C4-2B (cell line): Measurements from ENCODE around the gene NTRK1.

Source experiments
- H3K27ac ChIP-seq: fragments of 450-650 bp; 2 replicates; pipeline ENCODE4 v1.5.1; 2017
- ZFX ChIP-seq: fragments of 450-650 bp; IDR thresholded peaks from 2 replicates; pipeline ENCODE4 v1.6.1; 2017
- TF ChIP-seq, protein P1 (sequence below): fragments of 450-650 bp; conservative IDR thresholded peaks from 2 replicates; pipeline ENCODE4 v1.5.1; 2017; ENCODE audit warnings: mild to moderate bottlenecking

The NTRK1 gene

DNA sequence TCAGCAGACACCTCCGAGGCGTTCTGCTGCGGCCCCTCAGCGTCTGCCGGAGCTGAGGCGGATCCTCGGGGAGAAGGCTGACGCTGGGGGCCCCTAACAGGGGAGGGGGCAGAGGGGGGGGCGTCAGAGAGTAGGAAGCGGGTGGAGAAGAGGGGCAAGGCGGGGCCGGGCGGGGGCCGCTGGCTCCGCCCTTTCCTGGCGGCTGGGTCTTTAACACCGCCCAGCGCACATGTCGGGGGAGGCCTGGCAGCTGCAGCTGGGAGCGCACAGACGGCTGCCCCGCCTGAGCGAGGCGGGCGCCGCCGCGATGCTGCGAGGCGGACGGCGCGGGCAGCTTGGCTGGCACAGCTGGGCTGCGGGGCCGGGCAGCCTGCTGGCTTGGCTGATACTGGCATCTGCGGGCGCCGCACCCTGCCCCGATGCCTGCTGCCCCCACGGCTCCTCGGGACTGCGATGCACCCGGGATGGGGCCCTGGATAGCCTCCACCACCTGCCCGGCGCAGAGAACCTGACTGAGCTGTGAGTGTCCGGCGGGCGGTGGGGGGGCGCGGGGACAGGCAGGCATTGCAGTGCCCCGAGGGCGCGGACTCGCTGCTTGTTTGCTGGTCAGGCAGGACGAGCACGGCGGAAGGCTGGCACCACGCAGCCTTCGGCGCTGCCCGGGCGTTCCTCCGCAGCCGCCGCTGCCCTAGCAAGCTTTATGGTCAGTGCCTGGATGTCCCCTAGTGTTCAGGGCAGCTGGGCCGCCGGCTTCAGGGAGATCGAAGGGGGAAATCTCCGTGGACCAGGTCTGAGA is at the start of gene NTRK1:
NTRK1 (plus strand) TSS at position 238 of the 796 bp plus-strand sequence; CDS start at position 308, 70 bp downstream.
- TF ChIP-seq ZFX: no peak
- TF ChIP-seq, protein P1, sequence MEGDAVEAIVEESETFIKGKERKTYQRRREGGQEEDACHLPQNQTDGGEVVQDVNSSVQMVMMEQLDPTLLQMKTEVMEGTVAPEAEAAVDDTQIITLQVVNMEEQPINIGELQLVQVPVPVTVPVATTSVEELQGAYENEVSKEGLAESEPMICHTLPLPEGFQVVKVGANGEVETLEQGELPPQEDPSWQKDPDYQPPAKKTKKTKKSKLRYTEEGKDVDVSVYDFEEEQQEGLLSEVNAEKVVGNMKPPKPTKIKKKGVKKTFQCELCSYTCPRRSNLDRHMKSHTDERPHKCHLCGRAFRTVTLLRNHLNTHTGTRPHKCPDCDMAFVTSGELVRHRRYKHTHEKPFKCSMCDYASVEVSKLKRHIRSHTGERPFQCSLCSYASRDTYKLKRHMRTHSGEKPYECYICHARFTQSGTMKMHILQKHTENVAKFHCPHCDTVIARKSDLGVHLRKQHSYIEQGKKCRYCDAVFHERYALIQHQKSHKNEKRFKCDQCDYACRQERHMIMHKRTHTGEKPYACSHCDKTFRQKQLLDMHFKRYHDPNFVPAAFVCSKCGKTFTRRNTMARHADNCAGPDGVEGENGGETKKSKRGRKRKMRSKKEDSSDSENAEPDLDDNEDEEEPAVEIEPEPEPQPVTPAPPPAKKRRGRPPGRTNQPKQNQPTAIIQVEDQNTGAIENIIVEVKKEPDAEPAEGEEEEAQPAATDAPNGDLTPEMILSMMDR: no peak
- H3K27ac ChIP-seq: no peak within 1 kb of the TSS

DNA sequence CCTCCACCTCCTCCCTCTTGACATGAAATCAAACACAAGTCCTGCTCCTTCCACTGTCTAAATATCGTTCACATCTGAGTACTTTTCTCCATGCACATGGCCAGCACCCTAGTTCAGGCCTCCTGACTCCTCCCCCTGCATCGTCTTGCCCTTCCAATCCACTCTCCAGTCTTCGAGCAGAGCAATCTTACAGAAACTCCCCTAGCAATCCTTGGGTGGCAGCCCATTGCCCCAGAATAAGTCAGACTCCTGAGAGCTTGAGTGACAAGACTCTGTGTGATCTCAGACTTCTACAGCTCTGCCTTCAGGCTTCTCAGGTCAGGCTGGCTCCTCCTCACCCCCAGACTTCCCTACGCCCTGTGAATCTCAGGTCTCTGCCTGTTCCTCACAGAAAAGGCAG is 49.5 kb upstream of the NTRK1 start:
- H3K27ac ChIP-seq: no peak overlapping the region
- no peak for TF ChIP-seq ZFX
- TF ChIP-seq, protein P1: no peak

DNA sequence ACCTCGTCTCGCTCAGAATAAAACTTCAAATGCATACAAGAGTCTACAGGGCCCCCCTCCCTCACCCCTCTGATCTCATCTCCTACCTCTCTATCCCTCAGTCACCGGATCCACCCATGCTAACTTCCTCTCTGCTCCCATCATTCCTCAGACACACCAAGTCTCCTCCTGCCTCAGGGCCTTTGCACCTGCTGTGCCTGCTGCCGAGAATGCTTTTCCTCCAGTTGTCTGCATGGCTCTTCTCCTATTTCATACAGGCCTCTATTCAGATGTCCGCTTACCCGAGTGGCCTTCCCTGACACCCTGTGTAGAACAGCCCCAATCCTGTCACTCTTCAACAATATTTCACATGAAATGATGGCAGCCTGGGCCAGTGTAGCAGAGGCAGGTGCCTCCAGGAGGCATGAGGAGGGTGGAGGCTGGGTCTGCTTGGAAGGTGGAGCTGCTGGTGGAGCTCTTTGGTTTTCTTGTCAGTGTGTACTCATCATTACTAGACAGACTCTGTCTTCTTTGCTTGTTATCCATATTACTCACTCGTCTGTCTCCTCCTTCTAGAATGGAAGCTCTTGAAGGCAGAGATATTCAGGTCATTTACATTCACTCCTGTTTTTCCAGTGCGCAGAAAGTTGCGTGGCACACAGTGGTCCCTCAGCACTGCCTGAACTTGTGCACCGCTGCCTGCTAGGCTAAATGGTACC is 48.2 kb upstream of the NTRK1 start:
- no peak overlapping the region for H3K27ac ChIP-seq
- no peak for TF ChIP-seq ZFX
- TF ChIP-seq, protein P1: no peak

DNA sequence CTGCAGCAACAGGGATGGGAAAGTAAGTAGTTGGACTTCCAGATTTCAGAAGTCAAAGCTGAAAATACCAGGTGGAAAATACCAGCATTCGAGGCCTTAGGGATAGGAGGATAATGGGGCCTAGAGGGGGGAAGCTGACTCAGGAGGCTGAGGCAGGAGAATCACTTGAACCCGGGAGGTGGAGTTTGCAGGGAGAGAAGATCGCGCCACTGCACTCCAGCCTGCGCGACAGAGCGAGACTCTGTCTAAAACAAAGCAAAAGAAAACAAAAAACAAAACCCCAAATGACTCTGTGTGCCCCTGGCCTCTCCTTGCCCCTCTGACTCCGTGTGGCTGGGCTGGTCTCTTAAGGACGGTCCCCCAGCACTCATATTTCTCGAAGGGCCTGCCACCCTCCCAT is 47.4 kb upstream of the NTRK1 start:
- TF ChIP-seq, protein P1: no peak
- no peak for TF ChIP-seq ZFX
- no peak overlapping the region for H3K27ac ChIP-seq

DNA sequence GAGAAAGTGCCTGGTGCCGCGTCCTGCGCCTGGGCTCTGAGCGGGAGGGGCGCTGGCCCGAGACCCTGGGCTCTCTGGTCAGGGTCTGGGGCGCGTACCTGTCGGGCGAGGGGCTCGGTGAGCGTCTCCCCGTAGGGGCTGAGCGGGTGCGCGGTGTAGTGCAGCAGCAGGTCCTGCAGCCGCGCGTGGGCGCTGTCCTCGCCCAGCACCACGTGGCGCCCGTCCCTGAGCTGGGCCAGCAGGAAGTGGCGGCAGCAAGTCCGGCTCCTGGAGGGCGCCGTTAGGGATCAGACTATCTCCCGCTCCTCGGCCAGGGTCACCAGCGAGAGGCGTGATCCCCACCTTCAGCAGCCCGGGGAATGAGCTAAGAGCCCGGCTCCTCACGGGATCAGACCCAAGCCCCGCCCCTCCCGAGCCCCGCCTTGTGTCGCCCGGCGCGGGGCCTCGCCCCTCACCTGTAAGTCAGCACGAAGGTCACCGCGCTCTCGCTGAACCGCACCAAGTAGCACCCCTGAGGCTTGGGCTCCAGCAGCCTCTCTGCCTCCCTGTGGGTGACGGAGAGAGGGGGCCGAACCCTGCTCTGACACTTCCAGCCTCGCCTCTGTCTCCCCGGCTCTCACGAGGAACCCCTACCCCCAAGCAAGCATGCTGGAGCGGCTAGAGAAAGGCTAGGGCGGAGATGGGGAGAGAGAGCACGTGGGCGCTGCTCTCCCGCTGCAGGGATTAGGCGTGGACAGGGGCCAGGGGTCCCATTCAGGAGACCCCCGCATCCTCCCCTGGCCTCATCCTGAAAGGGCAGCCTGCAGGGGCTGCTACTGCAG is 46.7 kb upstream of the NTRK1 start:
- no peak overlapping the region for H3K27ac ChIP-seq

DNA sequence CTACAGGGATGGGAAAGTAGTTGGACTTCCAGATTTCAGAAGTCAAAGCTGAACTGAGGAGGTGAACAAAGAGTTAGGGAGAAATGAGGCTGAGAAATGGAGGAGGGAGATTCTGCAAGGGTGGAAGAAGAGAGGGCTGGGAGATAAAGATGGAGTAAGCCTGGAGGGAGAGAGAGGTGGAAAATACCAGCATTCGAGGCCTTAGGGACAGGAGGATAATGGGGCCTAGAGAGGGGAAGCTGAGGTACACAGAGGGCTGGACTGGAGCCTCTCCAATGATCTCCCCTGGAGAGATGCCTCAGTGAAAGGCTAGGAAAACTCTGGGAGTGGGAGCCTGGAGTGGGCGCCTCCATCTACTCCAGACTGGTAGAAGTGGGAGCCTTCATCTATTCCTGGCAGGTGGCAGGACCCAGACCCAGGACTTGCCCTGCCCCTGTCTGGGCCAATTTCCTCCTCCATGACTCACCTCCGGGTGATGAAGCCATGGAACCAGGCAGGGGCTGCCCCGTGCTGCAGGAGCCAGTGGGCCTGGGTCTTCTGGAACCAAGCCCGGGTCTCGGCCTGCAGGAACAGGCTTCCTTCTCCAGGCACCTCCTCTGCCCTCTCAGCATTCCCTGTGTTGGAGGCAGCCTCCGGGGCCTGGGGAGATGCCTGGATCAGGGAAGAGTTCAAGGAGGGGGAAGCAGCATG is 45.9 kb upstream of the NTRK1 start:
- no peak overlapping the region for H3K27ac ChIP-seq
- TF ChIP-seq, protein P1: no peak
- TF ChIP-seq ZFX: no peak

More for the DNA sequence above, 46.7 kb upstream of the NTRK1 start:
- TF ChIP-seq ZFX: no peak
- TF ChIP-seq, protein P1: no peak
